ENCODE data around the gene AKAP8L.

The AKAP8L gene

GRCh38 chr19:15428956-15429824 is 10.4 kb upstream of the AKAP8L start:
- TF ChIP-seq CTCF (IDR thresholded peaks at IDR 0.05), result no peak

GRCh38 chr19:15427991-15428471 is 9.2 kb upstream of the AKAP8L start:
- TF ChIP-seq CTCF (IDR thresholded peaks at IDR 0.05), result no peak

DNA sequence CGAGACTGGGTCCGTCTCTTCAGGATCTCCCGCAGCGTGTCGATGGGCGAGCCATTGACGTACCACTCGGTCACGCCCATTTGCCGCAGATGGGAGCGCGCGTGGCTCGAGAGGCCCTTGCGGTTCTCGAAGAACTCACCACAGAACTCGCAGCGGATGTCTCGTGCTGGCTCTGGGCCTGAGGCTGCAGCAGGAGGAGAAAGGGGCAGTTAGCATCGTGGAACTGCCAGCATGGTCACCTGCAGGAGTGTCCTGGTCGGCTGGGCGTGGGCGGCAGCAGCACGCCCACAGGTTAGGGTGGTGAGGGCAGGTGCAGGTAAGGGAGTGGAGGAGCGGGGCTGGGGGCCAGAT is 8.5 kb upstream of the AKAP8L start:
- TF ChIP-seq CTCF (IDR thresholded peaks at IDR 0.05), result no peak

DNA sequence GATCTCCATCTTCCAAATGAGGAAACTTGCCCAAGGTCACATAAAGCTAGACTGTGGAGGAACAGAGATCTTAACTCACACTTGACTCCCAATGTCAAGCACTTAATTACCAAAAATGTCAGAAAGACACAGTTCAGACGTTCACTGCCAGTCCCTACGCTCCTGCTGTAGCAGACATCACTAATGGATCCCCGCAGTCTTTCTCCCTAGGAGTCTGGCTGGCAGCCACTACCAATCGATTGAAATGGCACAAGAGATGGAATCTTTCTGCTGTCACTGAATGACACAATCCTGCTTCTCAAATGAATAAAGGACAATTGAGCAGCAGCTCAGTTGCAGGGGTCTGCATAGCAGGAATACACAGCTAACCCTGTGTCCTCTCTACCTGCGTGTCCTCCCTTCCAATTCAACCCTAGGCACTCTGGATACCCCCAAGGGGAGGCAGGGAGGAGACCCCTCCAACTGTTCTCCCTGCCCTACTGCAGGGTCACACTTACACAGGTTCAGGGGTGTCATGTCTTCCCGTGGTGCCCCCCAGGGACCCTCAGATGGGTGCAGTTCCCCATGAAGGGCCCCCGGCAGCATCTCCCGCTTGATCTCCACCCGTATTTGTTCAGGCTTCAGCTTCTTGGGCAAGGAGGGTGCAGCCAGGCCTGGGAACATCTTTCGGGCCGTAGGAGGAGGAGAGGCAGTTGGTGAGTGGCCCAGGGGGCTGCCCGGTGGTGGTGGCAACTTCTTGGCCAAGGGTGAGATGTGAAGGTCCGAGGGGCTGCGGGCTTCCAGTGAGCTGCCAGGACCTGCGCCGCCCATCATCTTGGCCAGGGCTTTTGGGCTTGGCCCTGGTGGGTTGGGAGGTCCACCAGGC is 7.9 kb upstream of the AKAP8L start:
- TF ChIP-seq CTCF (IDR thresholded peaks at IDR 0.05), result no peak

GRCh38 chr19:15425321-15425950 is 6.6 kb upstream of the AKAP8L start:
- TF ChIP-seq CTCF (IDR thresholded peaks at IDR 0.05), result no peak

- TF ChIP-seq CTCF (IDR thresholded peaks at IDR 0.05), result no peak
Measured at GRCh38 chr19:15424692-15425272, 6.0 kb upstream of the AKAP8L start.

GRCh38 chr19:15424121-15424520 is 5.3 kb upstream of the AKAP8L start:
- no peak for TF ChIP-seq CTCF (IDR thresholded peaks at IDR 0.05)

Data from LNCAP (cell line).